Breast epithelium (tissue), 3 donors: ENCODE data around the gene SLC35F3.

Experiments
- POLR2A ChIP-seq: fragments of 450-650 bp; IDR thresholded peaks from one replicate; pipeline ENCODE4 v1.6.1; 2016; ENCODE audit warnings: antibody characterized with exemption, mild to moderate bottlenecking, moderate library complexity
- POLR2AphosphoS5 ChIP-seq, 3 donors: sonication (generic); formaldehyde crosslinking; IDR thresholded peaks; one replicate each; pipeline ENCODE4 v1.6.1; 2017; ENCODE audit warnings: antibody characterized with exemption in 3 of 3
- TF ChIP-seq, protein P1 (sequence below), 3 donors: fragments of 450-650 bp; IDR thresholded peaks; one replicate each; pipeline ENCODE4 v1.5.1; 2016 to 2017; ENCODE audit warnings: antibody characterized with exemption in 3 of 3, mild to moderate bottlenecking in 3 of 3, moderate library complexity in 3 of 3

DNA sequence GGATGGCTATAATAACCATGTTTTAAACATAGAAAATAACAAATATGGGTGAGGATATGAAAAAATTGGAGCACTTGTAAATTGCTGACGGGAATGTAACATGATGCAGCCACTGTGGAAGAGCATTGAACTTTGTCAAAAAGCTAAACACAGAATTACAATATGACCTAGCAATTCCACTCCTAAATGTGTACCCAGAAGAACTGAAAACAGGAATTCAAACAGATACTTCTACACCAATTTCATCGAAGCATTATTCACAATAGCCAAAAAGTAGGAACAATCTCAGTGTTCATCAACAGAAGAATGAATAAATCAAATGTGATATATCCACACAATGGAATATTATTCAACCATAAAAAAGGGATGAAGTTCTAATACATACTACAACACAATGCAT lies 436.1 kb downstream of the SLC35F3 start:
- TF ChIP-seq, protein P1, sequence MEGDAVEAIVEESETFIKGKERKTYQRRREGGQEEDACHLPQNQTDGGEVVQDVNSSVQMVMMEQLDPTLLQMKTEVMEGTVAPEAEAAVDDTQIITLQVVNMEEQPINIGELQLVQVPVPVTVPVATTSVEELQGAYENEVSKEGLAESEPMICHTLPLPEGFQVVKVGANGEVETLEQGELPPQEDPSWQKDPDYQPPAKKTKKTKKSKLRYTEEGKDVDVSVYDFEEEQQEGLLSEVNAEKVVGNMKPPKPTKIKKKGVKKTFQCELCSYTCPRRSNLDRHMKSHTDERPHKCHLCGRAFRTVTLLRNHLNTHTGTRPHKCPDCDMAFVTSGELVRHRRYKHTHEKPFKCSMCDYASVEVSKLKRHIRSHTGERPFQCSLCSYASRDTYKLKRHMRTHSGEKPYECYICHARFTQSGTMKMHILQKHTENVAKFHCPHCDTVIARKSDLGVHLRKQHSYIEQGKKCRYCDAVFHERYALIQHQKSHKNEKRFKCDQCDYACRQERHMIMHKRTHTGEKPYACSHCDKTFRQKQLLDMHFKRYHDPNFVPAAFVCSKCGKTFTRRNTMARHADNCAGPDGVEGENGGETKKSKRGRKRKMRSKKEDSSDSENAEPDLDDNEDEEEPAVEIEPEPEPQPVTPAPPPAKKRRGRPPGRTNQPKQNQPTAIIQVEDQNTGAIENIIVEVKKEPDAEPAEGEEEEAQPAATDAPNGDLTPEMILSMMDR (IDR thresholded peaks at IDR 0.05), result no peak
- TF ChIP-seq POLR2AphosphoS5 (IDR thresholded peaks at IDR 0.05), result no peak
- TF ChIP-seq POLR2A, result no peak
